HG03097 (cell line): Measurements from ENCODE around the gene BCO1.
"Not testable (repeated sequence)": the region's sequence is repeated elsewhere in the genome, so short reads cannot be mapped to it uniquely, and the experiment has no call there.

Source experiments
- ATAC-seq: cut with Tn5 transposase; IDR thresholded peaks from one replicate; pipeline ENCODE4 v1.9.1; 2021; ENCODE audit not compliant: unreplicated experiment, low FRiP score

Gene BCO1

GRCh38 chr16:81238296-81239011 lies at the start of gene BCO1:
Gene BCO1, plus strand, starts transcription at chr16:81238689. Its CDS starts 220 bp downstream, at chr16:81238909.
- ATAC-seq = peak; percentile 64

GRCh38 chr16:81189100-81189664 lies 49.3 kb upstream of the BCO1 start:
- ATAC-seq = no peak

- ATAC-seq = no peak
Measured at GRCh38 chr16:81190667-81191066, 47.8 kb upstream of the BCO1 start.

- ATAC-seq = no peak
Measured at GRCh38 chr16:81195885-81196534, 42.5 kb upstream of the BCO1 start.

- no peak for ATAC-seq
Measured at GRCh38 chr16:81198635-81199034, 39.9 kb upstream of the BCO1 start.

- ATAC-seq = no peak
Measured at GRCh38 chr16:81201267-81201666, 37.2 kb upstream of the BCO1 start.

- no peak for ATAC-seq
Measured at GRCh38 chr16:81204798-81205680, 33.5 kb upstream of the BCO1 start.

GRCh38 chr16:81207076-81207475 lies 31.4 kb upstream of the BCO1 start:
- ATAC-seq = no peak

- ATAC-seq = no peak
Measured at GRCh38 chr16:81210807-81211206, 27.7 kb upstream of the BCO1 start.

- ATAC-seq = no peak
Measured at GRCh38 chr16:81212830-81213465, 25.5 kb upstream of the BCO1 start.

- ATAC-seq = no peak
Measured at GRCh38 chr16:81214745-81215166, 23.7 kb upstream of the BCO1 start.

GRCh38 chr16:81216114-81216513 lies 22.4 kb upstream of the BCO1 start:
- ATAC-seq = no peak

GRCh38 chr16:81216706-81217105 lies 21.8 kb upstream of the BCO1 start:
- ATAC-seq = no peak

- no peak for ATAC-seq
Measured at GRCh38 chr16:81219151-81219550, 19.3 kb upstream of the BCO1 start.

- ATAC-seq = no peak
Measured at GRCh38 chr16:81220349-81220748, 18.1 kb upstream of the BCO1 start.

- ATAC-seq = no peak
Measured at GRCh38 chr16:81221731-81222130, 16.8 kb upstream of the BCO1 start.

- ATAC-seq = no peak
Measured at GRCh38 chr16:81224824-81225223, 13.7 kb upstream of the BCO1 start.

GRCh38 chr16:81225697-81226096 lies 12.8 kb upstream of the BCO1 start:
- not testable (repeated sequence) for ATAC-seq

GRCh38 chr16:81227785-81228184 lies 10.7 kb upstream of the BCO1 start:
- no peak for ATAC-seq

GRCh38 chr16:81229811-81230210 lies 8.7 kb upstream of the BCO1 start:
- ATAC-seq = no peak
